SH-SY5Y (cell line): ENCODE results near the gene MROH7.

Experiments
- GATA2 ChIP-seq: IDR thresholded peaks from 2 replicates; pipeline ENCODE4 v1.6.1; 2011; ENCODE audit warnings: mild to moderate bottlenecking, low read depth, low read length
- GATA3 ChIP-seq: IDR thresholded peaks from 2 replicates; pipeline ENCODE4 v1.6.1; 2011; ENCODE audit warnings: low read depth, mild to moderate bottlenecking, low read length, moderate library complexity

DNA sequence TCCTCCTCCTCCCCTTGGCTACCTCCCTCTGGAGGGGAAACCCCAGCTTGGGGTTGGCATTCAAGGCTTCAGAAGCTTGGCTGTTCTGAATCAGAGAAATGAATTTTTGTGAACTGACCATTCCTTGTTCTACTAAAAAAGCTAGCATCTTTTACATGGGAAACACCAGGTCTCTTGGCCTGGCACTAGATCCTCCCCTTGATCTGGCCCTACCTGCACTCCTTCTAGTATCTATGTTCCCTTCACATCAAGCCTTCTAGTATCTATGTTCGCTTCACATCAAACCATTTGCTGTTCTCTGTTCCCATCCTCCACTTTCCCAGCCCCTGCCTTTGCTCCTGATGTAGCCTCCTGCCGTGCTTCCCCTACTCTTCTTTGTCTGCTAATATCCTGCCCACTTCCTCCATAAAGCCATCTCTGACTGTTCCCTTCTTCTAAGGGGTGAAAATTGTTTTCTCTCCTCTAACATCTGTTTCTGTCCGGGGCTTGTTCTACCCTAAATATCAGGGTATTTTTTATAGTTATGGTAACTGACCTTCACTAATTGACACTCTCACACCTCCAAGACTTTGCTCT is 44.0 kb upstream of the MROH7 start:
- no peak for TF ChIP-seq GATA2
- TF ChIP-seq GATA3: no peak
